Measurements from ENCODE around the gene GRN. TPM values are rescaled to one million over a fixed set of nuclear protein-coding genes. Genes with fewer than 3 reads are reported as not detected.
A peak's percentile ranks its signal among the peaks of the same experiment; 100 is the strongest.

The GRN gene
- total and polyA plus RNA-seq, 11 donors, result 44.6 to 451 (median 185) TPM

- DNase-seq, result no peak
- intact Hi-C loops (cut with DNase I), result no loop called here
- Histone ChIP-seq H3K9me3 (no peaks in the 10 kb centered on the region), H3K4me1 (peaks cover 0 to 23% (median 14%) of the 10 kb centered on the region in 12 donors), H3K4me3 (no peak overlapping the region), H3K36me3 (no peaks in the 10 kb centered on the region), H3K27me3 (peaks cover 0 to 12% (median 0%) of the 10 kb centered on the region in 9 donors), H3K27ac (no peak overlapping the region)
- WGBS, 4 donors, result 61 to 73% (median 65%) methylated on average over 6 of the region's 6 CpGs
- TF ChIP-seq CTCF (IDR thresholded peaks at IDR 0.05), result no peak
- no peak for ATAC-seq
These were observed 15.0 kb downstream of the GRN start for GRCh38 chr17:44360144-44360533.

- H3K27ac ChIP-seq, result no peak overlapping the region
- no peak overlapping the region for H3K4me3 ChIP-seq
- no peak for TF ChIP-seq CTCF (IDR thresholded peaks at IDR 0.05)
- TF ChIP-seq POLR2A (IDR thresholded peaks at IDR 0.05), result no peak
- no peak for ATAC-seq
- H3K4me1 ChIP-seq, result peaks cover 0 to 23% (median 14%) of the 10 kb centered on the region in 12 donors
- no peaks in the 10 kb centered on the region for H3K9me3 ChIP-seq
- 56 to 73% (median 62%) methylated on average over 4 to 5 of the region's 5 CpGs for WGBS, 4 donors
- peak in 1 of 5 donors; percentile 41 for DNase-seq
- H3K36me3 ChIP-seq, result no peaks in the 10 kb centered on the region
- peaks cover 0 to 12% (median 0%) of the 10 kb centered on the region in 9 donors for H3K27me3 ChIP-seq
- intact Hi-C loops (cut with DNase I), result no loop called here
These were observed 15.7 kb downstream of the GRN start for GRCh38 chr17:44360826-44361225.

GRCh38 chr17:44361292-44362260 is 16.5 kb downstream of the GRN start:
- peak overlapping the region in 1 of 12 donors; percentile 83 for H3K4me3 ChIP-seq
- no peak for DNase-seq
- ATAC-seq, result no peak

More at GRCh38 chr17:44361292-44362260, 16.5 kb downstream of the GRN start:
- Histone ChIP-seq H3K9me3 (no peaks in the 10 kb centered on the region), H3K27me3 (peaks cover 0 to 17% (median 0%) of the 10 kb centered on the region in 9 donors), H3K27ac (no peak overlapping the region), H3K4me1 (peaks cover 0 to 23% (median 14%) of the 10 kb centered on the region in 12 donors), H3K36me3 (no peaks in the 10 kb centered on the region)
- 50 to 74% (median 61%) methylated on average over 10 to 11 of the region's 11 CpGs for WGBS, 4 donors
- no peak for TF ChIP-seq CTCF (IDR thresholded peaks at IDR 0.05)
- intact Hi-C loops (cut with DNase I), result no loop called here
